DMS53 treated with DMSO at 0.1 percent for 48 hours (cell line): ENCODE data around the gene SERPINA4.

Experiments used
- DNase-seq: peaks from one replicate; lab custom pipeline; 2025; ENCODE audit not compliant: unreplicated experiment; lab: John Stamatoyannopoulos, UW

The SERPINA4 gene

DNA sequence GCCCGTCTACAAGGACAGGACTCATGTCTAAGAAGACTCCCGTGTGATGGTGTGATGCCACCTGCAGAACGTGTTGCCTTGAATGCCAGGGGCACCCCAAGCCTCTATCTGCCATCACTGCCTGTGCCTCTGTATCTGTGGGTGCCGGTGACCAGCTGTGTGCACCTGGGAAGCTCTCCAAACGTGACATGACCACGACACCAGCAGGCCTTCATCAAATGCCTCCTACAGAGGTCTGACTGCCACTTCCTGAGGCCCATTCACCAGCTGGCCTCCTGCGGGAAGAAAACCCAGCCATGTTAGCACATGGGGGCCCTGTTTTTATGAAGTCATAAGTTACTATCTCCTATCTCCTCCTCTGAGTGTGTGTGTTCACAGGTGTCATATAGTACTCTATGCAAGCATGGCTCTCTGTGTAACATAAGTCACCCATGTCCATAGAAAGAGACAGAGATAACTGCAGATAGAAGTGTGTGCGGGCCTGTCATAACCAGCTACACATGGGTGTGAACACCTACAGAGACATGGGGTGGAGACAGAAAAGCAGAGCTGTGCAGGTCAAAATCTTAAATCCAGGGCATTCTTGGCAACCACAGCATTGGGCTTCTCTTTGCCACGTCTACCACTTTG is 18.3 kb upstream of the SERPINA4 start:
- no peak for DNase-seq

DNA sequence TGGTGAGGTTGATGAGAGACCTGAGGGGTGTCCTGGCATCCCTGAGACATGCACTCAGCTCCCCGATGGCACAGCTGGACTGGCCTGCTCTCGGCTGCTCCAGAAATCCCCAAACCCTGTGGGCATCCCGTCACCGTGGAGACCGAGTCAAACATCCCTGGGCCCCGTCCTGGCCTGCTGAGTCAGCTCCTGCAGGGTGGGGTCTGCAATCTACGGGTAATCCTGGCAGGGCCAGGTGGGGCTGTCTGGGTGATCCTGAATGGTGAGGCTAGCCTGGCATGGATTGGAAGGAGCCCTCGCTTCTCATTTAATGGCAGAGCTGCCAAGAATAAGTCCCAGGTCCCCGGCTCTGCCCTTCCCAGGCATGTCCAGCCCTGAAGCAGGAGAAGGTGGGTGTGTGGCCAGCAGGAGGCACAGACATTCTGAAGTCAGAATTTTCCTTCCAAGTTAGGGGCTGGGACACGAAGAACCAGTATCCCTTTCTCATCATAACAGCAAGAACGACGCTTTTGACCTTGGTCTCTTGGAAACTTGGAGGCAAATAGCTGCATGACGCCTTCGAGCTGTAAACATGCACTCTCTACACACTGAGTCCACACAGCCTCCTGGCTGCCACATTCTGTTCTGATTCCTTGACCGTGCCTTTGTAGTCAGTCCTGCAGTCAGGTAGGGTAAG is 17.7 kb upstream of the SERPINA4 start:
- no peak for DNase-seq

DNA sequence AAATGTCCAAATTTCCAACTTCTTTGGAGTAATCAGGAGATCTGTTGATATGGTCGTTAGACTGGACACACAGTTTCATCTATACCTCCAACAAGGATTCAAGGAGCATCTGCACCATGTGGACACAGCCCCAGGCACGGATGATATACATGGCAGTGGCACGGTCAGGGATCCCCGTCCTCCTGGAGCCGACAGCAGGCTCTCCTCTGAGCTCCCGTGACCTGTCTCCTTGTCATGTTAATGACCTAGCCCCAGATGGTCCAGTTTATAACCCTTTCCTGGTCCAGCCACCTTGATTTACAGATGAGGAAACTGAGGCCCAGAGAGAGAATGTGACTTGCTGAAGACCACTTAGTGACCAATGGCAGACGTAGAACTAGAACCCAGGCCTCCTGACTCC is 16.5 kb upstream of the SERPINA4 start:
- DNase-seq = no peak

DNA sequence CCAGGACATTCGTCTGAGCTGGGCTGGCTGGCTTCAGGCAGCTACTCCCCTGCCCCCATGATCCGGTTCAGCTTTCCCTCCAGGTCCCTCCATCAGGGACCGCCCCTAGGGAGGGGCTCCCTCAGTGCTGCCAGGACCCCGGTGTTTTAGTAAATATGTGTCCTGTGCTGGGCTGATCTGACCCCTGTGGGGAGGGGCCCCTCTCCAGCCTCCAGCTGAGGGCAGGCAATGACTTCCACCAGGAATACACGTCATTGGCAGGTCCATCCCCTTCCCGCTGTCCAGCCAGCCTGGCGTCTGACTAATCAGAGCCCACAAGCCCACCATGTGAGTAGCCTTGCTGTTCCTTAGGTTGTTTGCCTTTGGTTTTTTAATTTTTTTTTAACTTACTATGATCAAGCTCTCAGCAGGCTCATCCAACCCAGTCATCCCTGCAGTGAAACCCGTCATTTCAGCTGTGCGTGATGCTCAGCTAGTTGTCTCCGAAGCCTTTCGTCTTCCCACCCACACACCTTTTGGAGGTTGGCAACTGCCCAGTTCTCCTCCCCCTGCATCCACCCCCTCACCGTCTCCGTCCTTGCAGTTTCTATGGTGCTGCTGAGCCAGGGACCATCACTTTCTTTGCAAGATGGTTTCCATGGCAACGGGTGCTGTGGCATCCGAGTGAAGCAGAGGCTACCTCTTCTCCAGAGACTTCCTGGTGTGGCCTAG is 16.0 kb upstream of the SERPINA4 start:
- no peak for DNase-seq

DNA sequence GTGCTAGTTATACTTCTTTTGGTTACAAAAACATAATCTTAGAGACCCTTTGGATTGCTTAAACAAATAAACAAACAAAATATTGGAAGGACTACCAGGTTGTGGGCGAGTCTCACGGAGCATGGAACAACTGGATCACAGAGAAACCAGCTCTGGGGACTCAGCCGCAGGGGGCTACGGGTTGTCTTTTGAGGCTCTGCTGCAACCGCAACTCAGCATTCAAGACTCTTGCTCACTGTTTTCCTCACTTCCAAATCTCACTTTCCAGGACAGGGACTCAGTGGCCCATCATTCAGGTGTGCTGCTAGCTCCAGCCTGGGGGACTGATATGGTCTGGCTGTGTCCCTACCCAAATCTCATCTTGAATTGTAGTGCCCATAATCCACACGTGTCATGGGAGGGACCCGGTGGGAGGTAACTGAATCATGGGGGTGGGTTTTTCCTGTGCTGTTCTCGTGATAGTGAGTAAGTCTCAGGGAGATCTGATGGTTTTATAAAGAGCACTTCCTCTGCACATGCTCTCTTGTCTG is 14.0 kb upstream of the SERPINA4 start:
- DNase-seq = no peak

DNA sequence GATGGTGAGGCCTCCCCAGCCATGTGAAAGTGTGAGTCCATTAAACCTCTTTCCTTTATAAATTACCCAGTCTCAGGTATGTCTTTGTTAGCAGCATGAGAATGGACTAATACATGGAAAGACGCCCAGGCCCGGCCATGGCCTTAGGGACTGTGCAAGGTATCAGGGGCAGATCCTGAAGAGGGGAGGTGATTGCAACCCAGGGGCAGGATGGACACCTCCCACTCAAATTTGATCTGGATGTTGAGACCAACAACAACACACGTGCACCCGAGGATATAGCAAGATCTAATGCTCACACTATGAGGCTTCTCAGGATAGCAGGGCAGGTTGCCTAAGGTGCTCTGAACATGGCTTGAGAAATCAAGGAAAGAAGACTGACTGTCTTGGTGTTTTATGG is 13.5 kb upstream of the SERPINA4 start:
- no peak for DNase-seq

DNA sequence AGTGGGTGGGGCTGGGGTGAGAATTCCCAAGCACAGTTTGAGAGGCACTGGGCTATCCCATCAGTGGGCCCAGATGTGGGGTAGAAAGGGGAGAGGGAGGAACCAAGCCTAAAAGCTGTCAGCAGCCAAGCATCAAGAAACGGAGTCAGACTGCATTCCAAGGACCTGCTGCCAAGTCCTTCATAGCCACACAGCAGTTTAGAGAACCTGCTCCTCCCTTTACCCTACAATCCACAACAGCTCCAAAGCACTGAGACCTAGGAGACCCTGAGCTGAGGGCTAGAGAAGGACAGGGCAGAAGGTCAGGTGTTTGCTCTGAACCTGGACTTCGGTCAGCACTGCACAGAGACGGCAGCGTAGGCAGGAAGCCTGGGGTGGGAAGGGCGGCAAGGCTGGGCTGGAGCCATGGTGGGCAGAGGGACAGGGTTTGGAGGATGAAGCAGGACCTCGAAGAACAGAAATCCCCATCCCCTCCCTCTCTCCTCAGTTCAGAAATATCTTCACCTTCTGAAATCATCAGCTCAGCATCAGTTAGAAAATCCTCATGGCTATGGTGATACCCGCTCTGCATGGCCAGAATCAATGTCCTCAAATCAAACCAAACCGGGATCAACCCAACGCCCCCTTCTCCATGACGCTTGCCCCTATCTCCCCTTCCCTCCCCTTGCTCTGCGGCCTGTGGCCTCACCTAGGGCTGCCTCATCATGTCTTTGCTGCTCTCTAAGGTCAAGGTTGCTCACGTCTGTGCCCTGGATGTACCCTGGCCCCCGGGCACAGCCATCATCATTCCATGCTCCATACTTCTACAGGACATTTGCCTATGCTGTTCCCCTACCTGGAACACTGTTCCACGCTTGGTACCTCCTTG is 12.9 kb upstream of the SERPINA4 start:
- no peak for DNase-seq

DNA sequence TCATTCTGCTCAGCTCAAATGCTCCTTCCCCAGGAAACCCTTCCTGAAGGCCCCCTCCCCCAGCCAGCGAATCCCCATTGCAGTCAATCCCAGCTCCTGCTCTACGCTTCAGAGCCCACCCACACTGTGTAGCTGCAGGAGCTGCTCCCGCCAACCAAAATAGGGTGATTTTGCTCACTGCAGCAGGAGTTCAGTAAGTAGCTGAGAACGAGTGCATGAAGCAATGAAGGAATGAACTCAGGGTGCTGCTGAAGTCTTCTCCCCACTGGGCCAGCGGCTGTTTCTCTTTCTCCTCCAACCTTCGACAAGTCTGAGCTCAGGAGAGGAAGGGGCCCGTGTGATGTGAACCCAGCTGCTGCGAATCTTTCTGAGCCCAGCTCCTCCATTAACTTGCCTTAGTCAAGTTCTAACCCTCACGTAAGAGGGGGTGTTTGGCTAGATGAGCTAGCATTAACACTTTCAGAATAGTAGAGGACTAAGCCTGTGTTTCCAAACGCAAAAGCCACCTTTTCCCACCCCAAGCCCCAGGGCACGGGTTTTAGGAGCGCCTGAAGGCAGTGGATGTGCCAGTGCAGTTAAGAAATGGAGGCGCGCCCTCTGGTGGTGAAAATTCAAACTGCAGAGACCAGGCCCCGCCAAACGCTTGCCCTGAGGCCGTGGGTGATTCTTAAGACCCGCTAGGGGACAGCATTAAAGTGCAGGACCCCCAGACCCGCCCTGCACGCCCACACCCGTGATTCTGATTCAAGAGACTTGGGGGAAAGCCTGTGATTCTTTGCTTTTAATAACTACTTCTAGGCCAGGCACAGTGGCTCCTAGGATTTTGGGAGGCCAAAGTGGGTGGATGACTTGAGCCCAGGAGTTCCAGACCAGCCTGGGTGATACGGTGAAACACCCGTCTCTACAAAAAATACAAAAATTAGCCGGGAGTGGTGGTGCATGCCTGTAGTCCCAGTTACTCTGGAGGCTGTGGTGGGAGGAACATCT is 11.9 kb upstream of the SERPINA4 start:
- DNase-seq = no peak

DNA sequence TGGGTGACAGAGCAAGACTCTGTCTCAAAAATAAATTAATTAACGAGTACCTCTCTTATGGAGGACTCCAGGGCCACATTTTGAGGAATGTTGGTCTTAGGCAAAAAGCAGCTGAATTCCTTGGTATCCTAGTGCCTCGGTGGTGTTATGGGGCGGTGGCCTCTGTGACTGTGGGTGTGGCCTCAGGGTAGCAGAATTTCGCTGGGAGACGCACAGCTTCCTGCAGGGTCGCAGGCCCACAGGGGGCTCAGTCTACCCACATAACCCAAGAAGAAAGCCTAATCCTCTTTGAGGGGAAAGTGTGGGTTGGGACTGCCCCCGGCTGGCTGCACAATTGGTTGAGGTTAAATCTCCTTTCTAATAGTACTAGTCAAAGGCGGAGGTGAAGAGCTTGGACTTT is 11.2 kb upstream of the SERPINA4 start:
- DNase-seq = no peak

DNA sequence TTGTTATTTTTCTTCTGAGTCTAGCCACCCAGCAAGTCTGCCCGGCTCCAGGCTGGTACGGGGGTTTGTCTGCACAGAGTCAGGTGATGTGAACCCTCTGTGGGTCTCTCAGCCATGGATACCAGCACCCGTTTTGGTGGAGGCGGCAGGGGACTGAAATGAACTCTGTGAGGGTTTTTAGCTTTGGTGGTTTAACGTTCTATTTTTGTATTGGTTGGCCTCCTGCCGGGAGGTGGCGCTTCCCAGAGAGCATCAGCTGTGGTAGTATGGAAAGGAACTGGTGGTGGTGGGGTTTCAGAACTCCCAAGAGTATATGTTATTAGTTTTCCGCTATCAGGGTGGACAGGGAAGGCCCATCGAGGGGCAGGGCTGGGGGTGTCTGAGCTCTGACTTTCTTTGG is 5.3 kb upstream of the SERPINA4 start:
- no peak for DNase-seq

DNA sequence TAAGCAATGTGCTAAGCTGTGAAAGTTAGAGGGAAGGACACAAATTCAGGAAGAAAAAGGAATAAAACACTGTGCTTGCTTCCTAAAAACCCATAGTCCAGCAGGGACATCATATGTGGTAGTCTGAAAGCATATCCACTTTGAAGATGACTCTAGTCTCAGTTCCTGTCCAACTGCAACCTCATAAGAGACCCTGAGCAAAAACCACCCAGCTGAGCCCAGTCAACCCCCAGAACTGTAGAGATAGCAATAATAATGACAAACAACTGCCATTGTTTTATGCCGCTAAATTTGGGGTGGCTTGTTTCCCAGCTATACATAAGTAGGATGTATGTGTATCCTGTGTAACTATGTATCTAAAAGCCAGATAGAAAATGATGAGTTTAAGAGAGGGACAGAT is 3.9 kb upstream of the SERPINA4 start:
- DNase-seq = no peak

DNA sequence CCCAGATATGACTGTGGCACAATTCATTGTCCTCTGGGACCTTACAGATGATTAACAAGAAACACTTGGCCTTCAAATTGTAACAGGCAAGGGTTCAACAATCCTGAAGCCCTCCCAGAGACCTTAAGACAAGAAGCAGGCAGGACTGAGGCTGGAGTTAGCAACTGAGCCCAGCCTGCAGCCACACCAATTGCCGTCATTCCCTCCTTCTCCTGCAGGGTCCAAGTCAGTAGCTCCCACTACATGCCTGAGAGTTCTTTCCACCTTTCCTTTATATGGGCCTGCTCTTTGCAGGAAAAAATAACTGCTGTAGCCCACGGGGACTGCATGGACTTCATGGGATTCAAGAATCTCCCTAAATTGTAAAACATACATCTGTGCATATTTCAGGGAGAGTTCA is 2.4 kb upstream of the SERPINA4 start:
- DNase-seq = no peak

DNA sequence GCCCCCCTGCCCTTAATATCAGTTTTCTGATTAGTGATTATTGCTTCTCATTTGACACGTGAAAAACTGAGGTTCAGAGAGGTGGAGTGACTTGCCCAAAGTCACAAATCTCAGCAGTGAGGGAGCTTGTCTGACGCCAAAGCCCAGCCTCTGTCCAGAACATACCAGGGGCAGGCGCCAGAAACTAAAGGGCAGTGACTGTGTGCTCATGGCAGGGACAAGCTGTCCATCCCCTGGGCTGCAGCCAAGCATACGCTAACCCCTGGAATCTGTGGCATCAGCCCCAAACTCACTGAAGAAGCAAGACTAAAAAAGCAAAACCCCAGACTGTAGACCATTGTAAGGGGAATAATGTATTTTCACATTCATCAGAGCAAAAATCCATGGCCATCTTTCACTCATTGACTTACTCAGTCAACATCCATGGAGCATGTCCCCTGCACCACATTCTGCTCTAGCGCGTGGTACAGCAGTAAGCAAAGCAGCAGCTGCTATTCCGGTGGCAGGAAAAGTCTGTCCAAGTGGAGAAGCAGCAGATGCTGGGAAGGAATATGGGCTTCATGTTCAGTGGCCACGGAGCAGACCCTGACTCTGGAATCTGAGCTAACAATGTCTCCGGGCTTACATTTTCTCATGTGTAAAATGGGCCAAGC is 1.5 kb upstream of the SERPINA4 start:
- no peak for DNase-seq

DNA sequence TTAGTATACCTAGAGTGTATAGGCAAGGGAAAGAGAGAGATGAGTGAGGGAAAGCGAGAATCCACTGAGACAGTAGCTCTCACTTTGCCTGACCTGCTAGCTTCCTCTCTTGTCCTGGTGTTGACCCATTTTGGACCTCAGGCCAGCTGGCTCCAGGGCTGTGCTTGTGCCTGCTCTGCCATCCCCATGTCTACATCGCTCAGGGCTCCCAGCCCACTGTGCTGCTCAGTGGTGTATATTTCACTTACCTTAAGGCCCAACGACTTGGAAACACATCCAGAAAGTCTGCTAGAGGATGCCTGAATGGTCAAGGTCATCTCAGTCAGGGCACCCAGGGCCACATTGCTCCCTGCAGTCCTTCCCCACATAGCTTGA is 964 bp upstream of the SERPINA4 start:
- no peak for DNase-seq

DNA sequence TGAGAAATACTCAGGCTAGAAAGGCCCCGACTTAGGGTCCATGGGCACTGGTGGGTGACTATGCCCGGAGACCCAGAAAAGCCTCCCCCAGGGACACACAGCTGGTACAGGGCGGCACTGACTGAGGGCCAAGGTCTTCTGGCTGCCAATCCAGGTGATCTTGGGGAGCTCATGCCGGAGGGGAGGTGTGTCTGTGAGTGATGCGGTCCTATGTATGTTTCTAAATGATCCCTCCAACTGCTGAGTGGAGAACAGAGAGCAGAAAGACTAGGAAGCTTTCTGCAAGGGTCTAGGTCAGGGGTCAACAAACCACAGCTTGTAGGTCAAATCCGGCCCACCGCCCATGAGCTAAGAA is 391 bp downstream of the SERPINA4 start:
- no peak for DNase-seq

DNA sequence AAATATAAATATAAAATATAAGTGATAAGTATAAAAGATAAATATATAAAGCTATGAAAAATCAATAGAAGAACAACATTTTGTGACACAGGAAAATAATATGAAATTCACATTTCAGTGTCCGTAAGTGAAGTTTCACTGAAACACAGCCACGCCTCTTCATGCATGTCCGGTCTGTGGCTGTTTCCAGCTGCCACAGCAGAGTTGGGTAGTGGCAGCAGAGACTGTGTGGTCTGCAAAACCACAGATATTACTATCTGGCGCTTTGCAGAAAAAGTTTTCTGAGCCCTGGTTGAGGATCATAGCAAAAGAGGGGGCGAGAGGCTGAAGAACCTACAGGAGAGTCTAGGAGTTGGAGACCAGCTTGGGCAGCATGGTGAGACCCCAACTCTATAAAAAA is 780 bp downstream of the SERPINA4 start:
- DNase-seq = no peak

DNA sequence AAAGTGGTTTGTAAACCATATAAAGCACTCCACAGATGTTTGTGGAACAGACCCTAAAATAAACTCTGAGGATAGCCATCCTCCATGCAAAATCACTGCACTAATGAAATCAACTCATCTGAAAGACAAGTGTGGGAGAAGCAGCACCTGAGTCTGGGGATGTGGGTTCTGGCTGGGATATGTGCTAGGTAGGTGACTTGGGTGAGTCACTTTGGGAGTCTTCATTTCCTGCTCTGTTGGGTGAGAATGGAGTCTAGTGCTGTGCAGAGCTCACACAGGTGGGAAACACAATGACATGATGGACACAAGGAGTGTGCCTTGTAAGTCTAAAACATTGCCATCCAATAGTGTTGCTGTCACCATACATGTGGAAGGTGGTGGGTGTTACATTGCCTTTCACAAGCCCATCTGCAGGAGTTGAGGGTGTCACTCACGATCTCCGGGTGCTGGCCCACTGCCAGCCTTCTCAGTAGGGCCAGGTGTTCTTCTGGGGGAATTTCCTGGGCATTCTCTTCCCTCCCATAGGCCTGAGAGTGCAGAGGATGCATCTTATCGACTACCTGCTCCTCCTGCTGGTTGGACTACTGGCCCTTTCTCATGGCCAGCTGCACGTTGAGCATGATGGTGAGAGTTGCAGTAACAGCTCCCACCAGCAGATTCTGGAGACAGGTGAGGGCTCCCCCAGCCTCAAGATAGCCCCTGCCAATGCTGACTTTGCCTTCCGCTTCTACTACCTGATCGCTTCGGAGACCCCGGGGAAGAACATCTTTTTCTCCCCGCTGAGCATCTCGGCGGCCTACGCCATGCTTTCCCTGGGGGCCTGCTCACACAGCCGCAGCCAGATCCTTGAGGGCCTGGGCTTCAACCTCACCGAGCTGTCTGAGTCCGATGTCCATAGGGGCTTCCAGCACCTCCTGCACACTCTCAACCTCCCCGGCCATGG is 2.0 kb downstream of the SERPINA4 start:
- no peak for DNase-seq

DNA sequence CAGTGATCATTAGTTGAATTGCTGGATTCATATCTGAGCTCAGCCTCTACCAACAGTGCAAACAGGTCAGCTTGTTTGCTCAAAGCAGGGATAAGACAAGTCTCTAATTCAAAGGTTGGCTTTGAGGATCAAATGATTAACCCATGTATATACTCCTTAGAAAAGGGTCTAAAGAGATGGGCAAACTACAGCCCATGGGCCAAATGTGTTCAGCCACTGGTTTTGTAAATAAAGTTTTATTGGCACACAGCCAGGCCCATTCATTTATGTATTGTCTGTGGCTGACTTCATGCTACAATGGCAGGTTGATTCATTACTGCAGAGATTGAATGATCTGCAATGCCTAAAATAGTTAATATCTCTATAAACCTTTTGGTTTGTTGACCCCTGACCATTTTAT is 3.1 kb downstream of the SERPINA4 start:
- no peak for DNase-seq

DNA sequence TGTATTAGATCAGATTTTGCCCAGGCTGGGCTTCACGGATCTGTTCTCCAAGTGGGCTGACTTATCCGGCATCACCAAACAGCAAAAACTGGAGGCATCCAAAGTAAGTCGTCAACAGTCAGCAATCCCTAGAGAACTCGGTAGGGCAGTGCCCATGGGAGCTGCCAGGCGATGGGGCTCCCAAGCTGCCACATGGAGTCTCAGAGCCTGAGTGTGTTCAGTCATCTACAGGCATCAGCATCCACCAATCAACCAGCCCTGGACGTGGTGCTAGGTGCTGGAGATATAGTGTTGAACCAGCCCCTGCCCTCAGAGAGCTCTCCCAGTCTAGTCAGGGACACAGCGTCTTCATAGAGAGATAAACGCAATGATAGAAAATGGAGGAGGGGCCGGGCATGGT is 6.9 kb downstream of the SERPINA4 start:
- DNase-seq = no peak
